Measurements from ENCODE around the gene NTSR2. TPM values are rescaled to one million over a fixed set of nuclear protein-coding genes. Genes with fewer than 3 reads are reported as not detected.

NTSR2 gene
- total RNA-seq, 1 experiment from 2014 or later, result not detected

DNA sequence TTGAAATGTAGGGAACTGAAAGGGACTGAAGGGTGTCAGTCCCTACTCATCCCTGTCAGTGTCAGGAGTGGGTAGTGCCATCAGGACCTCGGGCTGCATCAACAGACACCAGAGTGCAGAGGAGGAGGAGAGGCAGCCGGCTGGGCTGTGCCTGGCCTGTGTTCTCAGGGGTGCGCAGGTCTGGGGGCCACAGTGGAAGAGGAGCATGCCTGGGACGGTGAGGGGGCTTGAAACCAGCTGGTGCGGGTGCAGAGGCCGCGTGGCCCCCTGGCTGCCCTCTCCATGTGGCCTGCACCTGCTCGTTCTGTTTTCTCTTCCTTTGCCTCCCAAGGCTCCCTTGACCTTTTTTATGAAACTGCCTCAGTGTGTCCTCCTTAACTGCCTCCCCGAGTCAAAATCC lies 41.3 kb downstream of the NTSR2 start (continued):
- TF ChIP-seq GABPB1 (CRISPR knock-in tag; IDR thresholded peaks at IDR 0.05) (no peak), ZNF671 (CRISPR knock-in tag; IDR thresholded peaks at IDR 0.05) (no peak), FOXP1 (CRISPR knock-in tag; IDR thresholded peaks at IDR 0.05; ENCODE audit: borderline replicate concordance) (no peak), CREB1 (CRISPR knock-in tag; IDR thresholded peaks at IDR 0.05) (no peak), FOXP4 (CRISPR knock-in tag; IDR thresholded peaks at IDR 0.05) (no peak), TEAD1 (CRISPR knock-in tag; IDR thresholded peaks at IDR 0.05) (no peak), ESRRA (CRISPR knock-in tag; IDR thresholded peaks at IDR 0.05; ENCODE audit: borderline replicate concordance) (no peak)
- TF ChIP-seq, protein P1, sequence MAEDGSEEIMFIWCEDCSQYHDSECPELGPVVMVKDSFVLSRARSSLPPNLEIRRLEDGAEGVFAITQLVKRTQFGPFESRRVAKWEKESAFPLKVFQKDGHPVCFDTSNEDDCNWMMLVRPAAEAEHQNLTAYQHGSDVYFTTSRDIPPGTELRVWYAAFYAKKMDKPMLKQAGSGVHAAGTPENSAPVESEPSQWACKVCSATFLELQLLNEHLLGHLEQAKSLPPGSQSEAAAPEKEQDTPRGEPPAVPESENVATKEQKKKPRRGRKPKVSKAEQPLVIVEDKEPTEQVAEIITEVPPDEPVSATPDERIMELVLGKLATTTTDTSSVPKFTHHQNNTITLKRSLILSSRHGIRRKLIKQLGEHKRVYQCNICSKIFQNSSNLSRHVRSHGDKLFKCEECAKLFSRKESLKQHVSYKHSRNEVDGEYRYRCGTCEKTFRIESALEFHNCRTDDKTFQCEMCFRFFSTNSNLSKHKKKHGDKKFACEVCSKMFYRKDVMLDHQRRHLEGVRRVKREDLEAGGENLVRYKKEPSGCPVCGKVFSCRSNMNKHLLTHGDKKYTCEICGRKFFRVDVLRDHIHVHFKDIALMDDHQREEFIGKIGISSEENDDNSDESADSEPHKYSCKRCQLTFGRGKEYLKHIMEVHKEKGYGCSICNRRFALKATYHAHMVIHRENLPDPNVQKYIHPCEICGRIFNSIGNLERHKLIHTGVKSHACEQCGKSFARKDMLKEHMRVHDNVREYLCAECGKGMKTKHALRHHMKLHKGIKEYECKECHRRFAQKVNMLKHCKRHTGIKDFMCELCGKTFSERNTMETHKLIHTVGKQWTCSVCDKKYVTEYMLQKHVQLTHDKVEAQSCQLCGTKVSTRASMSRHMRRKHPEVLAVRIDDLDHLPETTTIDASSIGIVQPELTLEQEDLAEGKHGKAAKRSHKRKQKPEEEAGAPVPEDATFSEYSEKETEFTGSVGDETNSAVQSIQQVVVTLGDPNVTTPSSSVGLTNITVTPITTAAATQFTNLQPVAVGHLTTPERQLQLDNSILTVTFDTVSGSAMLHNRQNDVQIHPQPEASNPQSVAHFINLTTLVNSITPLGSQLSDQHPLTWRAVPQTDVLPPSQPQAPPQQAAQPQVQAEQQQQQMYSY (CRISPR knock-in tag; IDR thresholded peaks at IDR 0.05), result no peak
- TF ChIP-seq, protein P2, sequence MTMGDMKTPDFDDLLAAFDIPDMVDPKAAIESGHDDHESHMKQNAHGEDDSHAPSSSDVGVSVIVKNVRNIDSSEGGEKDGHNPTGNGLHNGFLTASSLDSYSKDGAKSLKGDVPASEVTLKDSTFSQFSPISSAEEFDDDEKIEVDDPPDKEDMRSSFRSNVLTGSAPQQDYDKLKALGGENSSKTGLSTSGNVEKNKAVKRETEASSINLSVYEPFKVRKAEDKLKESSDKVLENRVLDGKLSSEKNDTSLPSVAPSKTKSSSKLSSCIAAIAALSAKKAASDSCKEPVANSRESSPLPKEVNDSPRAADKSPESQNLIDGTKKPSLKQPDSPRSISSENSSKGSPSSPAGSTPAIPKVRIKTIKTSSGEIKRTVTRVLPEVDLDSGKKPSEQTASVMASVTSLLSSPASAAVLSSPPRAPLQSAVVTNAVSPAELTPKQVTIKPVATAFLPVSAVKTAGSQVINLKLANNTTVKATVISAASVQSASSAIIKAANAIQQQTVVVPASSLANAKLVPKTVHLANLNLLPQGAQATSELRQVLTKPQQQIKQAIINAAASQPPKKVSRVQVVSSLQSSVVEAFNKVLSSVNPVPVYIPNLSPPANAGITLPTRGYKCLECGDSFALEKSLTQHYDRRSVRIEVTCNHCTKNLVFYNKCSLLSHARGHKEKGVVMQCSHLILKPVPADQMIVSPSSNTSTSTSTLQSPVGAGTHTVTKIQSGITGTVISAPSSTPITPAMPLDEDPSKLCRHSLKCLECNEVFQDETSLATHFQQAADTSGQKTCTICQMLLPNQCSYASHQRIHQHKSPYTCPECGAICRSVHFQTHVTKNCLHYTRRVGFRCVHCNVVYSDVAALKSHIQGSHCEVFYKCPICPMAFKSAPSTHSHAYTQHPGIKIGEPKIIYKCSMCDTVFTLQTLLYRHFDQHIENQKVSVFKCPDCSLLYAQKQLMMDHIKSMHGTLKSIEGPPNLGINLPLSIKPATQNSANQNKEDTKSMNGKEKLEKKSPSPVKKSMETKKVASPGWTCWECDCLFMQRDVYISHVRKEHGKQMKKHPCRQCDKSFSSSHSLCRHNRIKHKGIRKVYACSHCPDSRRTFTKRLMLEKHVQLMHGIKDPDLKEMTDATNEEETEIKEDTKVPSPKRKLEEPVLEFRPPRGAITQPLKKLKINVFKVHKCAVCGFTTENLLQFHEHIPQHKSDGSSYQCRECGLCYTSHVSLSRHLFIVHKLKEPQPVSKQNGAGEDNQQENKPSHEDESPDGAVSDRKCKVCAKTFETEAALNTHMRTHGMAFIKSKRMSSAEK (CRISPR knock-in tag; IDR thresholded peaks at IDR 0.05; ENCODE audit: borderline replicate concordance), result no peak
- TF ChIP-seq, protein P3, sequence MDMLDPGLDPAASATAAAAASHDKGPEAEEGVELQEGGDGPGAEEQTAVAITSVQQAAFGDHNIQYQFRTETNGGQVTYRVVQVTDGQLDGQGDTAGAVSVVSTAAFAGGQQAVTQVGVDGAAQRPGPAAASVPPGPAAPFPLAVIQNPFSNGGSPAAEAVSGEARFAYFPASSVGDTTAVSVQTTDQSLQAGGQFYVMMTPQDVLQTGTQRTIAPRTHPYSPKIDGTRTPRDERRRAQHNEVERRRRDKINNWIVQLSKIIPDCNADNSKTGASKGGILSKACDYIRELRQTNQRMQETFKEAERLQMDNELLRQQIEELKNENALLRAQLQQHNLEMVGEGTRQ (CRISPR knock-in tag; IDR thresholded peaks at IDR 0.05), result no peak

GRCh38 chr2:11625671-11626070 lies 44.3 kb downstream of the NTSR2 start:
- Mint-ChIP-seq H3K36me3 (peaks cover 73% of the 10 kb centered on the region), H3K9me3 (peaks cover 13% of the 10 kb centered on the region), H3K4me1 (peaks cover under 1% of the 10 kb centered on the region; the same call in 1 of the 2 replicates), H3K4me3 (no peak overlapping the region), H3K27me3 (ENCODE audit: low read depth) (no peaks in the 10 kb centered on the region), H3K27ac (no peak overlapping the region)
- TF ChIP-seq NFATC4 (CRISPR knock-in tag; IDR thresholded peaks at IDR 0.05) (no peak), JUN (CRISPR knock-in tag; IDR thresholded peaks at IDR 0.05) (no peak), FOXP1 (CRISPR knock-in tag; IDR thresholded peaks at IDR 0.05; ENCODE audit: borderline replicate concordance) (no peak)
- CTCF ChIA-PET, result no interaction called here
- ATAC-seq (no peak), DNase-seq (ENCODE audit: low spot score) (no peak)
- POLR2A ChIA-PET, result no interaction called here

DNA sequence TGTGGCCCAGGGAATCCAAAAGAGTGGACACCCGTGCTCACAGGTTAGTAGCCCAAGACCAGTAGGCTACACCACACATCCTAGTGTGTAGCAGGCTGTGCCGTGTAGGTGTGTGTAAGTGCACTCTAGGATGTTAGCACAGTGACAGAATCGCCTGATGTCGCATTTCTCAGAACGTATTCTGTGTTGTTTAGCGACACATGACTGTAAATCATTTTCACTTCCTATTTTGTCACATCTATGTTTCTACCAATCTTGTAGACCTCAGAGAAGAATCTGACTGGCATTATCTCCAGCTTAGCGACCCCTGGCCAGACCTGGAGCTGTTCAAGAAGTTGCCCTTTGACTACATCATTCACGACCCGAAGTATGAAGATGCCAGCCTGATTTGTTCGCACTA lies 45.1 kb downstream of the NTSR2 start:
- H3K4me3 Mint-ChIP-seq, result no peak overlapping the region
- no peak for DNase-seq (ENCODE audit: low spot score)
- peak overlapping the region; percentile 32; the same call in 1 of the 2 replicates for H3K27ac Mint-ChIP-seq
- ATAC-seq, result no peak
- H3K4me1 Mint-ChIP-seq, result no peaks in the 10 kb centered on the region
- H3K36me3 Mint-ChIP-seq, result peaks cover 71% of the 10 kb centered on the region
- POLR2A ChIA-PET, result no interaction called here
- peaks cover 13% of the 10 kb centered on the region for H3K9me3 Mint-ChIP-seq
- no peaks in the 10 kb centered on the region for H3K27me3 Mint-ChIP-seq (ENCODE audit: low read depth)
- CTCF ChIA-PET, result no interaction called here
- TF ChIP-seq ZNF425 (CRISPR knock-in tag; conservative IDR thresholded peaks at IDR 0.05) (no peak), JAZF1 (CRISPR knock-in tag; IDR thresholded peaks at IDR 0.05) (no peak), IRF2 (CRISPR knock-in tag; IDR thresholded peaks at IDR 0.05; ENCODE audit: borderline replicate concordance, low read depth) (no peak), ZSCAN18 (CRISPR knock-in tag; IDR thresholded peaks at IDR 0.05) (no peak)

Data from WTC11 (cell line).